ENCODE results near the gene OGDHL.

GRCh38 chr10:49759787-49760551 lies 2.2 kb downstream of the OGDHL start:
- no peak for TF ChIP-seq CTCF (IDR thresholded peaks at IDR 0.05)
- no peak for TF ChIP-seq POLR2A (IDR thresholded peaks at IDR 0.05)
